ENCODE results near the gene TEPSIN.

TEPSIN gene

GRCh38 chr17:81183316-81183715 is 55.5 kb downstream of the TEPSIN start:
- DNase-seq (ENCODE audit: low spot score) = no peak

DNA sequence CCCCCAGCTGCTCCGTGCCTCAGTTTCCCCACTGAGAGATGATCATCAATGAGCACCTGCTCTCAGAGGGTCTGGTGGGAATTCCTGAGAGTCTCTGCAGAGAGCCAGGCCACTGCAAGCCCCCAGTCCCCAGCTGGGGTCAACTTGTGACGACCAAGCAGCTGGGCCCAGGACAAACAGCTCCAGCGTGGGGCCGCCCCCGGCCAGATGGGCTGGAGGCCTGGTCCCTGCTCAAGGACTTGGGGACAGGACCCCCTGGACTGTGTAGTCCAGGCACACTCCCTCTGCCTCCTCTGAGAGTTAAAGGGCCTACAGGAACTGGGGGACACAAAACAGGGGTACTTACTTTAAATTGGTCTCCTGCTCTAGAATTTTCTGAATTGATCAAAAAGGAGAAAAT is 56.3 kb downstream of the TEPSIN start:
- DNase-seq (ENCODE audit: low spot score) = no peak

GRCh38 chr17:81181811-81182185 is 57.1 kb downstream of the TEPSIN start:
- DNase-seq (ENCODE audit: low spot score) = no peak

DNA sequence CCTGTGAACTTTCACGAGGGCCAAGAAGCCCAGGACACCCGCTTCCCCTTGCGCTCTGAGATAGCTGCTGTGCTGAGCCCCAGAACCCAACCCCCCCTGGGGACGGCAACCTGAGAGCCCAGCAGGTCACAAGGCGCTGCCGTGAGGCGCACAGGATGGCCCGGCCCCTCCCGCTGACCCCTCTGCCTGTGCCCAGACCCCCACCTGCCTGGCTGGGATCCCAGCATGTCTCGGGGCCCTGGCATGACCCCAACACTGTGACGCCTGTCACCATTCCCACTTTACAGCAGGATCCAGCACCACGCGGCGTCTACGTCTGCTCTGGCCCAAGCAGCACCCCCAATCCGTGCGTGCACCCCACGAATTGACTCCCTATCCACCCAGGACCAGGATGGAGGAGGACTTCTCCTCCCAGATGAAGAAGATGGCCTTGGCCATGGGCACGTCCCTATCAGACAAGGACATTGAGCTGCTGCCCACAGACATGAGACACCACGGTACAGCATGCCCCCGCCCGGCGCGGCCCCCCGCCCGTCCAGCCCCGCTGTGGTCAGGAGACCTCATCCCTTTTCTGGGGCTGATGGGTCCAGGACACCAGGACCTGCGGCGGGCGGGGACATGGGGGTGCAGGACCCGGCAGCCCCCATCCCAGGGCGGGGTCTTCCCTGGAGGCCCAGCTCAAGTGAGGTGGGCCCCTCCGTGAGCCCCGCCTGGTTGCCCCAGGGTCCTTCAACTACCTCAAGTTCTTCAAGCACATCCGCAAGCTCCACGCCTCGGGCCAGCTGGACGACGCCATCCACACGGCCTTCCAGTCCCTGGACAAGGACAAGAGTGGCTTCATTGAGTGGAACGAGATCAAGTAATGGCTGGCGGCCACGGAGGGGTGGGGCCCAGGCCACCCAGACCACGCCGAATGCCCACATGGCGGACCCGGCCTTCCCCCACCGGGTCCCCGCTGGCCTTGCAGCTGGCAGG is 57.7 kb downstream of the TEPSIN start:
- no peak for DNase-seq (ENCODE audit: low spot score)

DNA sequence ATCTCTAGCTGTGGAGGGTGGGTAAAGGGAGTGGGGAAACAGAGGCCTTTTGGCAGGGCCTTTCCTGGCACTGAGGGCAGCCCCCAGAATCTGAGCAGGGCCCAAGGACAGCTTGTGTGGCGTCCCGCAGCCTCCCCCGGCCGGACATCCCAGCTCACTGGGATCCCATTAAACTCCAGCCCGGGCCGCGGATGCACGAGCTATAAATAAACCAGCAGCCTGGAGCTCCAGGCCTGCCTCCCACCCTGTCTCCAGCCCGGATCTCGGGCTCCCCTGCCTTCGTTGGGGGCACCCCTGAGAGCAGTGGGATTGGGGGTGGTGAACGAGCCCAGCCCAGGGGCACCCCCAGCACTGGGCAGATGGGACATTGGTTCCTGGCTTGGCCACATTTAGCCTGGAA is 59.0 kb downstream of the TEPSIN start:
- DNase-seq (ENCODE audit: low spot score) = no peak

- no peak for DNase-seq (ENCODE audit: low spot score)
Observed at GRCh38 chr17:81179220-81179619, 59.6 kb downstream of the TEPSIN start.

Data from left forelimb (tissue), 1 donor.